B cell (primary cell): Measurements from ENCODE around the gene GRM8. TPM values are rescaled to one million over a fixed set of nuclear protein-coding genes. Genes with fewer than 3 reads are reported as not detected.

Experiments
- ATAC-seq: fragments of 200-7000 bp; cut with Tn5 transposase; one replicate; pipeline ENCODE4 v1.10.0; 2021; ENCODE audit warnings: low read depth, mild to moderate bottlenecking, moderate number of reproducible peaks, moderate library complexity
- CTCF ChIA-PET: fragments of 350-600 bp; sonication (Branson Sonifier 250); formaldehyde crosslinking; loops from one replicate; lab custom pipeline; 2021; ENCODE audit warnings: antibody characterized with exemption, inconsistent platforms; lab: Charles Lee
- POLR2A ChIA-PET: fragments of 350-600 bp; sonication (Branson Sonifier 250); formaldehyde crosslinking; loops from one replicate; lab custom pipeline; 2021; ENCODE audit warnings: antibody characterized with exemption; lab: Charles Lee
- DNase-seq: peaks from one replicate; pipeline ENCODE4 v3.0.0; 2013
- H2AFZ ChIP-seq: 2 replicates; pipeline ENCODE4 v1.6.1; 2012; ENCODE audit warnings: mild to moderate bottlenecking, low read depth, low read length; ENCODE audit not compliant: insufficient read depth, poor library complexity, severe bottlenecking
- H3K27ac ChIP-seq, 2 donors: 1 replicate in 1 of 2; 2 replicates in 1 of 2; pipeline ENCODE4 v1.5.1; 2012 to 2013; ENCODE audit warnings: low read length in 2 of 2, mild to moderate bottlenecking in 2 of 2, moderate library complexity in 1 of 2
- H3K27me3 ChIP-seq, 4 experiments: fragments of 200-600 bp in 1 of 4; sonication (generic) in 1 of 4; replicated peaks in 1 of 4; 1 replicate in 2 of 4; 2 replicates in 2 of 4; pipeline versions ENCODE4 v1.6.1 to v1.7.0; 2013 to 2016; ENCODE audit warnings: low read length in 3 of 4, mild to moderate bottlenecking in 2 of 4, mixed read lengths in 1 of 4, moderate library complexity in 1 of 4; ENCODE audit not compliant: insufficient read depth in 4 of 4, control insufficient read depth in 3 of 4; ENCODE audit errors: control extremely low read depth in 1 of 4
- H3K36me3 ChIP-seq, 2 experiments: replicated peaks in 1 of 2; 1 replicate in 1 of 2; 2 replicates in 1 of 2; pipeline versions ENCODE4 v1.6.1 to v1.7.1; 2013; ENCODE audit warnings: low read length in 1 of 2; ENCODE audit not compliant: insufficient read depth in 2 of 2, control insufficient read depth in 1 of 2; ENCODE audit errors: control extremely low read depth in 1 of 2, extremely low read depth in 1 of 2
- H3K4me1 ChIP-seq, 2 donors: fragments of 200-600 bp in 1 of 2; sonication (generic) in 1 of 2; 1 replicate in 1 of 2; 2 replicates in 1 of 2; pipeline versions ENCODE4 v1.5.1 to v1.6.1; 2013 to 2017; ENCODE audit warnings: low read length in 2 of 2; ENCODE audit not compliant: control insufficient read depth in 2 of 2, insufficient read depth in 2 of 2
- H3K4me2 ChIP-seq: replicated peaks from 2 replicates; pipeline ENCODE3; 2012; ENCODE audit warnings: mild to moderate bottlenecking, low read depth, low read length; ENCODE audit not compliant: poor library complexity, severe bottlenecking
- H3K4me3 ChIP-seq, 5 experiments: fragments of 200-600 bp in 1 of 5; sonication (generic) in 1 of 5; 1 replicate in 3 of 5; 2 replicates in 2 of 5; pipeline versions ENCODE4 v1.5.1 to v1.7.0; 2011 to 2016; ENCODE audit warnings: low read length in 4 of 5, mild to moderate bottlenecking in 4 of 5, low read depth in 2 of 5, control low read depth in 1 of 5, moderate library complexity in 1 of 5; ENCODE audit not compliant: insufficient read depth in 1 of 5; ENCODE audit errors: control extremely low read depth in 1 of 5, extremely low read depth in 1 of 5
- H3K79me2 ChIP-seq: fragments of 200-600 bp; sonication (generic); one replicate; pipeline ENCODE4 v1.6.0; 2016; ENCODE audit warnings: low read length; ENCODE audit not compliant: control insufficient read depth, insufficient read depth
- H3K9ac ChIP-seq: fragments of 200-600 bp; sonication (generic); 2 replicates; pipeline ENCODE4 v1.6.1; 2017; ENCODE audit warnings: mild to moderate bottlenecking, low read length, moderate library complexity
- H3K9me3 ChIP-seq, 3 donors: one replicate each; pipeline versions ENCODE4 v1.6.1 to v1.7.1; 2013; ENCODE audit warnings: low read length in 2 of 3; ENCODE audit not compliant: control insufficient read depth in 2 of 3, insufficient read depth in 1 of 3; ENCODE audit errors: control extremely low read depth in 1 of 3
- H4K20me1 ChIP-seq: 2 replicates; pipeline ENCODE4 v1.6.0; 2012; ENCODE audit warnings: mild to moderate bottlenecking, low read length; ENCODE audit not compliant: insufficient read depth, control insufficient read depth, poor library complexity, severe bottlenecking
- H3K27ac Mint-ChIP-seq: one replicate; pipeline ENCODE4 v1.8.0; 2021; ENCODE audit warnings: mixed read lengths
- H3K27me3 Mint-ChIP-seq: one replicate; pipeline ENCODE4 v1.8.0; 2021; ENCODE audit warnings: mixed read lengths
- H3K4me1 Mint-ChIP-seq: one replicate; pipeline ENCODE4 v1.8.0; 2021; ENCODE audit warnings: mixed read lengths
- H3K4me3 Mint-ChIP-seq: one replicate; pipeline ENCODE4 v1.8.0; 2021; ENCODE audit warnings: mixed read lengths
- H3K9me3 Mint-ChIP-seq: one replicate; pipeline ENCODE4 v1.8.0; 2022; ENCODE audit warnings: mixed read lengths; ENCODE audit not compliant: insufficient read depth
- CTCF ChIP-seq: fragments of 200-600 bp; IDR thresholded peaks from one replicate; pipeline ENCODE4 v1.8.0; 2022; ENCODE audit warnings: antibody characterized with exemption, mild to moderate bottlenecking
- EZH2 ChIP-seq: IDR thresholded peaks from 2 replicates; pipeline ENCODE4 v1.6.1; 2012; ENCODE audit warnings: borderline replicate concordance, low read depth, mild to moderate bottlenecking, moderate library complexity, low read length; ENCODE audit not compliant: insufficient read depth, poor library complexity, severe bottlenecking
- WGBS: methylation state at CpG from one replicate; pipeline ENCODE4 v1.1.5; 2013; ENCODE audit warnings: missing lambda C conversion rate; ENCODE audit not compliant: insufficient coverage; 5-methylcytosine and 5-hydroxymethylcytosine counted together
- intact Hi-C: fragments of 100-400 bp; cut with micrococcal nuclease; formaldehyde crosslinking; loops from one replicate; pipeline ENCODE4 v1.10.0; 2022
- polyA plus RNA-seq: library from polyadenylated mRNA; depleted of rRNA; stranded (reverse); fragments of >200 nt; gene quantifications from 2 replicates; pipeline ENCODE4 v1.2.3, GENCODE V29; 2012
- total RNA-seq, 2 donors: library from RNA; stranded (reverse); fragments of 120-200 nt in 1 of 2; gene quantifications; 1 replicate in 1 of 2; 2 replicates in 1 of 2; pipeline versions ENCODE4 v1.2.3 to v1.2.4, GENCODE V29; 2013 to 2022

The GRM8 gene
- total and polyA plus RNA-seq, 2 donors (not counting 1 experiment from before 2014, with no cell fraction given) = not detected

GRCh38 chr7:126529254-126529653 is 723.5 kb downstream of the GRM8 start:
- no peak for DNase-seq
- Histone ChIP-seq H3K9me3 (no peaks in the 10 kb centered on the region), H4K20me1 (no peaks in the 10 kb centered on the region), H3K4me1 (no peaks in the 10 kb centered on the region), H3K4me2 (no peak overlapping the region), H3K27ac (no peak overlapping the region), H3K27me3 (no peaks in the 10 kb centered on the region), H3K36me3 (no peaks in the 10 kb centered on the region), H3K9ac (no peak overlapping the region), H3K79me2 (no peaks in the 10 kb centered on the region), H3K4me3 (no peak overlapping the region), H2AFZ (no peak overlapping the region)
- no CpG with 5 or more reads among the region's 3 CpGs for WGBS
- Mint-ChIP-seq H3K27ac (no peak overlapping the region), H3K9me3 (no peaks in the 10 kb centered on the region), H3K27me3 (no peaks in the 10 kb centered on the region), H3K4me3 (no peak overlapping the region), H3K4me1 (no peaks in the 10 kb centered on the region)
- ATAC-seq = no peak
- intact Hi-C loops = no loop called here
- no peak for TF ChIP-seq CTCF
- TF ChIP-seq EZH2 = no peak
- CTCF ChIA-PET = no interaction called here
- POLR2A ChIA-PET = no interaction called here

GRCh38 chr7:126525906-126526305 is 726.8 kb downstream of the GRM8 start:
- H3K4me3 Mint-ChIP-seq = no peak overlapping the region
- no peaks in the 10 kb centered on the region for H4K20me1 ChIP-seq
- no peak overlapping the region for H3K27ac ChIP-seq
- TF ChIP-seq EZH2 = no peak
- TF ChIP-seq CTCF = no peak
- no peaks in the 10 kb centered on the region for H3K9me3 Mint-ChIP-seq
- intact Hi-C loops = no loop called here
- ATAC-seq (no peak), DNase-seq (no peak)
- WGBS = no CpG with 5 or more reads among the region's 2 CpGs
- ChIA-PET CTCF (no interaction called here), POLR2A (no interaction called here)
- no peak overlapping the region for H3K4me3 ChIP-seq
- H3K4me2 ChIP-seq = no peak overlapping the region
- no peaks in the 10 kb centered on the region for H3K4me1 Mint-ChIP-seq
- H3K36me3 ChIP-seq = no peaks in the 10 kb centered on the region
- no peaks in the 10 kb centered on the region for H3K27me3 ChIP-seq
- no peak overlapping the region for H3K9ac ChIP-seq
- H2AFZ ChIP-seq = no peak overlapping the region
- H3K79me2 ChIP-seq = no peaks in the 10 kb centered on the region
- no peaks in the 10 kb centered on the region for H3K27me3 Mint-ChIP-seq
- H3K27ac Mint-ChIP-seq = no peak overlapping the region
- H3K9me3 ChIP-seq = no peaks in the 10 kb centered on the region
- no peaks in the 10 kb centered on the region for H3K4me1 ChIP-seq
